ENCODE measurements around the gene COL8A2.
"Not testable (repeated sequence)": the region's sequence is repeated elsewhere in the genome, so short reads cannot be mapped to it uniquely, and the experiment has no call there.

COL8A2 gene

GRCh38 chr1:36125129-36125991 is at the start of gene COL8A2:
COL8A2 (minus strand) TSS chr1:36125222; CDS start chr1:36100242, 24,980 bp downstream.
- DNase-seq: no peak

GRCh38 chr1:36174713-36175112 is 49.7 kb upstream of the COL8A2 start:
- no peak for DNase-seq

- DNase-seq: no peak
These were observed 48.0 kb upstream of the COL8A2 start for GRCh38 chr1:36172983-36173382.

- no peak for DNase-seq
These were observed 47.2 kb upstream of the COL8A2 start for GRCh38 chr1:36172017-36172747.

- DNase-seq: no peak
These were observed 45.8 kb upstream of the COL8A2 start for GRCh38 chr1:36170643-36171412.

GRCh38 chr1:36168514-36168913 is 43.5 kb upstream of the COL8A2 start:
- no peak for DNase-seq

GRCh38 chr1:36166938-36167905 is 42.2 kb upstream of the COL8A2 start:
- no peak for DNase-seq

- no peak for DNase-seq
These were observed 41.1 kb upstream of the COL8A2 start for GRCh38 chr1:36166136-36166535.

- no peak for DNase-seq
These were observed 40.1 kb upstream of the COL8A2 start for GRCh38 chr1:36165145-36165544.

- DNase-seq: no peak
These were observed 39.3 kb upstream of the COL8A2 start for GRCh38 chr1:36164361-36164760.

GRCh38 chr1:36163426-36163825 is 38.4 kb upstream of the COL8A2 start:
- no peak for DNase-seq

- DNase-seq: no peak
These were observed 37.7 kb upstream of the COL8A2 start for GRCh38 chr1:36162680-36163239.

GRCh38 chr1:36161641-36162531 is 36.9 kb upstream of the COL8A2 start:
- peak; percentile 30 for DNase-seq

GRCh38 chr1:36160949-36161485 is 36.0 kb upstream of the COL8A2 start:
- DNase-seq: peak; percentile 86

- no peak for DNase-seq
These were observed 35.4 kb upstream of the COL8A2 start for GRCh38 chr1:36160388-36160948.

- no peak for DNase-seq
These were observed 34.8 kb upstream of the COL8A2 start for GRCh38 chr1:36159614-36160387.

GRCh38 chr1:36158827-36159252 is 33.8 kb upstream of the COL8A2 start:
- not testable (repeated sequence) for DNase-seq

GRCh38 chr1:36157973-36158826 is 33.2 kb upstream of the COL8A2 start:
- DNase-seq: no peak

All from OCI-M1 (cell line).